Hippocampal formation (tissue), 2 donors: Measurements from ENCODE around the gene SLC34A1.

Source experiments
- DNase-seq, 2 donors: peaks; one replicate each; lab custom pipeline; 2025; lab: John Stamatoyannopoulos, UW

The SLC34A1 gene

GRCh38 chr5:177388521-177389052 lies 4.4 kb downstream of the SLC34A1 start:
- no peak for DNase-seq

- DNase-seq: no peak
Observed at GRCh38 chr5:177389241-177390169, 5.3 kb downstream of the SLC34A1 start.

- DNase-seq: peak; percentile 54 to 71
Observed at GRCh38 chr5:177390363-177391300, 6.4 kb downstream of the SLC34A1 start.

GRCh38 chr5:177392765-177393164 lies 8.5 kb downstream of the SLC34A1 start:
- DNase-seq: no peak

GRCh38 chr5:177393206-177393765 lies 9.1 kb downstream of the SLC34A1 start:
- no peak for DNase-seq

- DNase-seq: no peak
Observed at GRCh38 chr5:177393990-177394389, 9.8 kb downstream of the SLC34A1 start.

- no peak for DNase-seq
Observed at GRCh38 chr5:177396078-177396477, 11.8 kb downstream of the SLC34A1 start.

- DNase-seq: no peak
Observed at GRCh38 chr5:177396807-177397206, 12.6 kb downstream of the SLC34A1 start.

GRCh38 chr5:177397875-177398390 lies 13.7 kb downstream of the SLC34A1 start:
- no peak for DNase-seq

- DNase-seq: no peak
Observed at GRCh38 chr5:177399997-177400868, 16.0 kb downstream of the SLC34A1 start, which contains the start of gene PFN3. PFN3 (minus strand) TSS chr5:177400661; CDS start chr5:177400576, 85 bp downstream.

- no peak for DNase-seq
Observed at GRCh38 chr5:177402271-177403043, 18.2 kb downstream of the SLC34A1 start.

- DNase-seq: no peak
Observed at GRCh38 chr5:177403102-177403791, 19.0 kb downstream of the SLC34A1 start.

- peak; percentile 45 to 50 for DNase-seq
Observed at GRCh38 chr5:177403792-177404640, 19.8 kb downstream of the SLC34A1 start.

GRCh38 chr5:177404641-177405179 lies 20.5 kb downstream of the SLC34A1 start:
- no peak for DNase-seq

- no peak for DNase-seq
Observed at GRCh38 chr5:177405312-177405711, 21.1 kb downstream of the SLC34A1 start.

- DNase-seq: no peak
Observed at GRCh38 chr5:177405805-177406204, 21.6 kb downstream of the SLC34A1 start.

- no peak for DNase-seq
Observed at GRCh38 chr5:177409043-177409801, 25.0 kb downstream of the SLC34A1 start, which contains the start of gene F12. F12 (minus strand) TSS chr5:177409564; CDS start chr5:177409527, 37 bp downstream.
